GM18519 (cell line): ENCODE results near the gene FAM3B.
"Not testable (repeated sequence)": the region's sequence is repeated elsewhere in the genome, so short reads cannot be mapped to it uniquely, and the experiment has no call there.

Experiments
- ATAC-seq: cut with Tn5 transposase; IDR thresholded peaks from one replicate; pipeline ENCODE4 v1.9.1; 2021; ENCODE audit warnings: mild to moderate bottlenecking, moderate library complexity; ENCODE audit not compliant: unreplicated experiment, low FRiP score

Gene FAM3B

GRCh38 chr21:41349126-41349525, 32.5 kb downstream of the FAM3B start:
- no peak for ATAC-seq

GRCh38 chr21:41349619-41350390, 33.2 kb downstream of the FAM3B start:
- no peak for ATAC-seq

GRCh38 chr21:41350436-41351155, 34.0 kb downstream of the FAM3B start:
- ATAC-seq, result no peak

GRCh38 chr21:41357546-41357945, 40.9 kb downstream of the FAM3B start:
- ATAC-seq, result no peak

GRCh38 chr21:41358193-41359166, 41.9 kb downstream of the FAM3B start:
- ATAC-seq, result no peak

- no peak for ATAC-seq
These were observed 42.7 kb downstream of the FAM3B start for GRCh38 chr21:41359286-41359685.

GRCh38 chr21:41359754-41360071, 43.1 kb downstream of the FAM3B start:
- not testable (repeated sequence) for ATAC-seq

GRCh38 chr21:41360072-41360821, 43.6 kb downstream of the FAM3B start:
- no peak for ATAC-seq

- ATAC-seq, result no peak
These were observed 44.6 kb downstream of the FAM3B start for GRCh38 chr21:41361053-41361785.

GRCh38 chr21:41361786-41362604, 45.4 kb downstream of the FAM3B start, which contains the start of gene MX2:
Gene MX2, plus strand, starts transcription at chr21:41362027. Its CDS starts 14,880 bp downstream, at chr21:41376907.
- peak; percentile 61 for ATAC-seq

- no peak for ATAC-seq
These were observed 46.2 kb downstream of the FAM3B start for GRCh38 chr21:41362605-41363369.

- no peak for ATAC-seq
These were observed 47.0 kb downstream of the FAM3B start for GRCh38 chr21:41363370-41364270.

GRCh38 chr21:41364308-41364707, 47.7 kb downstream of the FAM3B start:
- ATAC-seq, result no peak

- no peak for ATAC-seq
These were observed 48.9 kb downstream of the FAM3B start for GRCh38 chr21:41365377-41366107.

GRCh38 chr21:41366522-41367151, 50.0 kb downstream of the FAM3B start:
- ATAC-seq, result no peak
